CD4-positive, alpha-beta T cell (primary cell): ENCODE measurements around the gene CD99L2. TPM values are rescaled to one million over a fixed set of nuclear protein-coding genes. Genes with fewer than 3 reads are reported as not detected.
"Not testable (repeated sequence)": the region's sequence is repeated elsewhere in the genome, so short reads cannot be mapped to it uniquely, and the experiment has no call there.

Experiments
- ATAC-seq: fragments of 200-7000 bp; cut with Tn5 transposase; one replicate; pipeline ENCODE4 v1.10.0; 2022; ENCODE audit warnings: mild to moderate bottlenecking; ENCODE audit not compliant: poor library complexity
- CTCF ChIA-PET: fragments of 350-600 bp; sonication (Branson Sonifier 250); formaldehyde crosslinking; loops from one replicate; lab custom pipeline; 2021; ENCODE audit warnings: antibody characterized with exemption, inconsistent platforms; lab: Charles Lee
- POLR2A ChIA-PET: fragments of 350-600 bp; sonication (Branson Sonifier 250); formaldehyde crosslinking; loops from one replicate; lab custom pipeline; 2021; ENCODE audit warnings: antibody characterized with exemption, inconsistent platforms; lab: Charles Lee
- DNase-seq, 14 experiments: peaks; one replicate each; pipeline ENCODE4 v3.0.0-alpha.2; 2013 to 2020; ENCODE audit warnings: mixed read lengths in 2 of 14
- H3K27ac ChIP-seq, 2 donors: one replicate each; pipeline versions ENCODE4 v1.5.1 to v1.7.0; 2013; ENCODE audit warnings: low read length in 2 of 2, low read depth in 1 of 2, mild to moderate bottlenecking in 1 of 2
- H3K27me3 ChIP-seq, 2 experiments: 1 replicate in 1 of 2; 2 replicates in 1 of 2; pipeline versions ENCODE4 v1.6.1 to v1.7.0; 2013; ENCODE audit warnings: low read length in 2 of 2, control low read depth in 1 of 2, mild to moderate bottlenecking in 1 of 2, moderate library complexity in 1 of 2; ENCODE audit not compliant: insufficient read depth in 2 of 2, control insufficient read depth in 1 of 2
- H3K36me3 ChIP-seq: one replicate; pipeline ENCODE4 v1.6.1; 2013; ENCODE audit warnings: low read length, control low read depth; ENCODE audit not compliant: insufficient read depth
- H3K4me1 ChIP-seq: one replicate; pipeline ENCODE4 v1.6.1; 2013; ENCODE audit warnings: low read length, control low read depth; ENCODE audit not compliant: insufficient read depth
- H3K4me3 ChIP-seq: one replicate; pipeline ENCODE4 v1.5.1; 2013; ENCODE audit warnings: mild to moderate bottlenecking, low read length, moderate library complexity
- H3K9me3 ChIP-seq, 2 experiments: 1 replicate in 1 of 2; 2 replicates in 1 of 2; pipeline versions ENCODE4 v1.6.1 to v1.7.0; 2013; ENCODE audit warnings: low read length in 2 of 2, mild to moderate bottlenecking in 2 of 2, control low read depth in 1 of 2, moderate library complexity in 1 of 2; ENCODE audit not compliant: control insufficient read depth in 1 of 2, insufficient read depth in 1 of 2
- H3K27ac Mint-ChIP-seq: one replicate; pipeline ENCODE4 v1.8.0; 2020; ENCODE audit warnings: mixed read lengths
- H3K27me3 Mint-ChIP-seq: one replicate; pipeline ENCODE4 v1.8.0; 2021; ENCODE audit warnings: mixed read lengths
- H3K36me3 Mint-ChIP-seq: one replicate; pipeline ENCODE4 v1.8.0; 2021; ENCODE audit warnings: low read depth, mixed read lengths
- H3K4me1 Mint-ChIP-seq: one replicate; pipeline ENCODE4 v1.8.0; 2021; ENCODE audit warnings: low read depth, mixed read lengths
- H3K4me3 Mint-ChIP-seq: one replicate; pipeline ENCODE4 v1.8.0; 2020; ENCODE audit warnings: mild to moderate bottlenecking, mixed read lengths
- H3K9me3 Mint-ChIP-seq: one replicate; pipeline ENCODE4 v1.8.0; 2020; ENCODE audit warnings: mixed read lengths
- intact Hi-C, 2 experiments: fragments of 100-400 bp; cut with DNase I in 1 of 2; cut with micrococcal nuclease in 1 of 2; formaldehyde crosslinking; loops; one replicate each; pipeline versions ENCODE4 v1.15.1 to v1.9.0; 2023 to 2025; cut with DNase I, micrococcal nuclease
- total RNA-seq, 174 experiments: library from RNA in 2 of 174; stranded (reverse) in 2 of 174; gene quantifications; one replicate each; pipeline ENCODE4 v1.2.3 and lab custom pipeline; 2021 to 2026
- TF ChIP-seq, protein P1 (sequence below): fragments of 200-600 bp; IDR thresholded peaks from one replicate; pipeline ENCODE4 v1.8.0; 2022; ENCODE audit warnings: antibody characterized with exemption, mild to moderate bottlenecking

Gene CD99L2
- total RNA-seq, 2 experiments from 2014 or later, result 5.3 to 6.5 TPM

- Histone ChIP-seq H3K4me1 (no peaks in the 10 kb centered on the region), H3K27ac (no peak overlapping the region), H3K9me3 (peaks cover 0 to 4% of the 10 kb centered on the region in 2 experiments), H3K4me3 (no peak overlapping the region), H3K36me3 (peaks cover 2% of the 10 kb centered on the region), H3K27me3 (no peaks in the 10 kb centered on the region)
- Mint-ChIP-seq H3K9me3 (peaks cover 4% of the 10 kb centered on the region), H3K4me3 (no peak overlapping the region), H3K36me3 (peaks cover 35% of the 10 kb centered on the region), H3K4me1 (no peaks in the 10 kb centered on the region), H3K27ac (no peak overlapping the region), H3K27me3 (no peaks in the 10 kb centered on the region)
- ChIA-PET POLR2A (no interaction called here), CTCF (no interaction called here)
- ATAC-seq (no peak), DNase-seq (no peak)
- TF ChIP-seq, protein P1, sequence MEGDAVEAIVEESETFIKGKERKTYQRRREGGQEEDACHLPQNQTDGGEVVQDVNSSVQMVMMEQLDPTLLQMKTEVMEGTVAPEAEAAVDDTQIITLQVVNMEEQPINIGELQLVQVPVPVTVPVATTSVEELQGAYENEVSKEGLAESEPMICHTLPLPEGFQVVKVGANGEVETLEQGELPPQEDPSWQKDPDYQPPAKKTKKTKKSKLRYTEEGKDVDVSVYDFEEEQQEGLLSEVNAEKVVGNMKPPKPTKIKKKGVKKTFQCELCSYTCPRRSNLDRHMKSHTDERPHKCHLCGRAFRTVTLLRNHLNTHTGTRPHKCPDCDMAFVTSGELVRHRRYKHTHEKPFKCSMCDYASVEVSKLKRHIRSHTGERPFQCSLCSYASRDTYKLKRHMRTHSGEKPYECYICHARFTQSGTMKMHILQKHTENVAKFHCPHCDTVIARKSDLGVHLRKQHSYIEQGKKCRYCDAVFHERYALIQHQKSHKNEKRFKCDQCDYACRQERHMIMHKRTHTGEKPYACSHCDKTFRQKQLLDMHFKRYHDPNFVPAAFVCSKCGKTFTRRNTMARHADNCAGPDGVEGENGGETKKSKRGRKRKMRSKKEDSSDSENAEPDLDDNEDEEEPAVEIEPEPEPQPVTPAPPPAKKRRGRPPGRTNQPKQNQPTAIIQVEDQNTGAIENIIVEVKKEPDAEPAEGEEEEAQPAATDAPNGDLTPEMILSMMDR, result no peak
- intact Hi-C loops, result no loop called here
Observed at GRCh38 chrX:150833454-150834056, 64.9 kb downstream of the CD99L2 start.

GRCh38 chrX:150831863-150832262 is 66.6 kb downstream of the CD99L2 start:
- Histone ChIP-seq H3K27ac (no peak overlapping the region), H3K36me3 (peaks cover 11% of the 10 kb centered on the region), H3K4me1 (no peaks in the 10 kb centered on the region), H3K4me3 (no peak overlapping the region), H3K27me3 (no peaks in the 10 kb centered on the region), H3K9me3 (peaks cover 0 to 4% of the 10 kb centered on the region in 2 experiments)
- POLR2A ChIA-PET, result no interaction called here
- TF ChIP-seq, protein P1, result no peak
- intact Hi-C loops, result no loop called here
- peaks cover 51% of the 10 kb centered on the region for H3K36me3 Mint-ChIP-seq
- no peaks in the 10 kb centered on the region for H3K4me1 Mint-ChIP-seq
- H3K27me3 Mint-ChIP-seq, result no peaks in the 10 kb centered on the region
- DNase-seq (no peak), ATAC-seq (no peak)
- CTCF ChIA-PET, result no interaction called here
- peaks cover 4% of the 10 kb centered on the region for H3K9me3 Mint-ChIP-seq
- no peak overlapping the region for H3K27ac Mint-ChIP-seq
- no peak overlapping the region for H3K4me3 Mint-ChIP-seq

DNA sequence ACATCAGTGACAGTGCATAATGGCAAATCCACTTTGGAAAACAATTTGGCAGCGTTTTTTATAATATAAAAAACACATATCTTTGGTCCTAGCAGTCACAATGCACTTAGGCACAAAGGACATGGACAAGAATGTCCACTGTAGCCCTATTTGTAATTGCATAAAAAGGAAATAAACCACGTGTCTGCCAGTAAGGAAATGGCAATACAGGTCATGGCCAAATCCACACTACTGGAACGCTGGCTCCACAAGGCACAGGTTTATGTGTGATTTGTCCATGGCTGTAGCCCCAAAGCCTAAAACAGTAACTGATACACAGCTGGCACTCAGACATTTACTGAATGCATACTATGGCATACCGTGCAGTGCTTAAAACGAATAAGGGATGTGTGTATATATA is 69.7 kb downstream of the CD99L2 start:
- CTCF ChIA-PET, result no interaction called here
- Mint-ChIP-seq H3K36me3 (peaks cover 50% of the 10 kb centered on the region), H3K4me3 (no peak overlapping the region), H3K27me3 (no peaks in the 10 kb centered on the region), H3K27ac (no peak overlapping the region), H3K4me1 (no peaks in the 10 kb centered on the region), H3K9me3 (no peaks in the 10 kb centered on the region)
- ATAC-seq, result no peak
- Histone ChIP-seq H3K27me3 (no peaks in the 10 kb centered on the region), H3K4me1 (no peaks in the 10 kb centered on the region), H3K4me3 (no peak overlapping the region), H3K27ac (no peak overlapping the region), H3K36me3 (peaks cover 11% of the 10 kb centered on the region), H3K9me3 (no peaks in the 10 kb centered on the region)
- TF ChIP-seq, protein P1, result no peak
- no peak for DNase-seq
- POLR2A ChIA-PET, result no interaction called here
- intact Hi-C loops, result no loop called here

GRCh38 chrX:150824352-150824751 is 74.1 kb downstream of the CD99L2 start:
- H3K27ac ChIP-seq, H3K4me1 ChIP-seq, H3K27ac Mint-ChIP-seq, H3K9me3 Mint-ChIP-seq, CTCF ChIA-PET, ATAC-seq, H3K9me3 ChIP-seq, H3K27me3 ChIP-seq, H3K4me3 Mint-ChIP-seq, intact Hi-C loops, POLR2A ChIA-PET, H3K4me1 Mint-ChIP-seq, H3K27me3 Mint-ChIP-seq, DNase-seq, H3K4me3 ChIP-seq: not testable (repeated sequence)
- H3K36me3 ChIP-seq, result peaks cover 11% of the 10 kb centered on the region
- H3K36me3 Mint-ChIP-seq, result peaks cover 65% of the 10 kb centered on the region

GRCh38 chrX:150823826-150824225 is 74.6 kb downstream of the CD99L2 start:
- H3K9me3 Mint-ChIP-seq, H3K4me3 Mint-ChIP-seq, H3K4me1 ChIP-seq, H3K27me3 ChIP-seq, H3K4me3 ChIP-seq, H3K27me3 Mint-ChIP-seq, ATAC-seq, H3K9me3 ChIP-seq, DNase-seq, POLR2A ChIA-PET, H3K27ac ChIP-seq, CTCF ChIA-PET, intact Hi-C loops, H3K27ac Mint-ChIP-seq, H3K4me1 Mint-ChIP-seq: not testable (repeated sequence)
- H3K36me3 ChIP-seq, result peaks cover 11% of the 10 kb centered on the region
- H3K36me3 Mint-ChIP-seq, result peaks cover 59% of the 10 kb centered on the region
